Activated CD4-positive, alpha-beta memory T cell treated with anti-CD3 and anti-CD28 coated beads, Interleukin-2, amount 10 ng/mL, durations not matched to agents 7 days and 5 days (primary cell): Measurements from ENCODE around the gene ZNF282. TPM values are rescaled to one million over a fixed set of nuclear protein-coding genes. Genes with fewer than 3 reads are reported as not detected.
A peak's percentile ranks its signal among the peaks of the same experiment; 100 is the strongest.

Source experiments
- CTCF ChIA-PET: fragments of 350-600 bp; sonication (Branson Sonifier 250); formaldehyde crosslinking; loops from one replicate; lab custom pipeline; 2021; ENCODE audit warnings: antibody characterized with exemption, inconsistent platforms; lab: Charles Lee
- POLR2A ChIA-PET: fragments of 350-600 bp; sonication (Branson Sonifier 250); formaldehyde crosslinking; loops from one replicate; lab custom pipeline; 2021; ENCODE audit warnings: antibody characterized with exemption; lab: Charles Lee
- DNase-seq: peaks from one replicate; pipeline ENCODE4 v3.0.0-alpha.2; 2020
- H3K27ac Mint-ChIP-seq: one replicate; pipeline ENCODE4 v1.8.0; 2021; ENCODE audit warnings: mild to moderate bottlenecking, mixed read lengths
- H3K27me3 Mint-ChIP-seq: one replicate; pipeline ENCODE4 v1.8.0; 2021; ENCODE audit warnings: mixed read lengths
- H3K36me3 Mint-ChIP-seq: one replicate; pipeline ENCODE4 v1.8.0; 2021; ENCODE audit warnings: low read depth, mixed read lengths
- H3K4me1 Mint-ChIP-seq: one replicate; pipeline ENCODE4 v1.8.0; 2021; ENCODE audit warnings: mixed read lengths
- H3K4me3 Mint-ChIP-seq: one replicate; pipeline ENCODE4 v1.8.0; 2021; ENCODE audit warnings: mild to moderate bottlenecking, mixed read lengths
- H3K9me3 Mint-ChIP-seq: one replicate; pipeline ENCODE4 v1.8.0; 2021; ENCODE audit warnings: mixed read lengths
- total RNA-seq, 2 experiments: library from RNA; stranded (reverse); gene quantifications; one replicate each; pipeline ENCODE4 v1.2.3, GENCODE V29; 2021

ZNF282 gene
- total RNA-seq, 2 experiments from 2014 or later = 66.1 to 66.6 TPM

DNA sequence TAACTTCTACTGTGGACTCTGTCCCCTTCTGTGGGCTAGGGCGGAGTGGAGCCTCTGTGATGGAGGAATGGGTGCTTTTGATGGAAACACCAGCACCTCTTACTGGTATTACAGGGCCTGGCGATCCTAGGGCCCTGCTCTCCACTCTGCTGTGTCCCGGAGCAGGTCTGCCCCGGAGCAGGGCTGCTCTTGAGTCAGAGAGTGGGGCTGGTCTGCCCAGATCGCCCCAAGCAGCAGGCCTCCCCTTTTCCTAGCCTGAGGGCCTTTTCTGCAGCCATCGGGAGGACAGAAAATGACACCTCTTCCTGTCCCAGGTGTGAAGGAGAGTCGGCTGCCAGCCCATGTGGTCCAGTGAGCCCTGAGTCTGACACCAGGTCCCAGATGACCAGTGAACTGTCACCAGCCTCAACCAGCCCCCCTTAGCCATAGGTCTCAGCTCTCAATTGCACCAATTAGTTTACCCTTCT, 1.4 kb downstream of the ZNF282 start:
- no peaks in the 10 kb centered on the region for H3K27me3 Mint-ChIP-seq
- POLR2A ChIA-PET = interaction anchor here (1.0 to 4.2 kb wide), 7 partner anchors 14 to 214 kb away, joined by 3 to 45 read pairs (median 12); partner anchors contain the start of genes ZNF398, ZNF425 and ZNF783
- peaks cover 57% of the 10 kb centered on the region for H3K4me1 Mint-ChIP-seq
- CTCF ChIA-PET = interaction anchor here (2.1 kb wide), 1 partner anchor 10 kb away, joined by 13 read pairs; no protein-coding TSS in a partner anchor
- H3K9me3 Mint-ChIP-seq = no peaks in the 10 kb centered on the region
- peak; percentile 30 for DNase-seq
- peak overlapping the region; percentile 96 for H3K4me3 Mint-ChIP-seq
- H3K27ac Mint-ChIP-seq = peak overlapping the region; percentile 94
- H3K36me3 Mint-ChIP-seq = peaks cover 51% of the 10 kb centered on the region

GRCh38 chr7:149197675-149198074, 2.3 kb downstream of the ZNF282 start:
- H3K27ac Mint-ChIP-seq = peak overlapping the region; percentile 94

DNA sequence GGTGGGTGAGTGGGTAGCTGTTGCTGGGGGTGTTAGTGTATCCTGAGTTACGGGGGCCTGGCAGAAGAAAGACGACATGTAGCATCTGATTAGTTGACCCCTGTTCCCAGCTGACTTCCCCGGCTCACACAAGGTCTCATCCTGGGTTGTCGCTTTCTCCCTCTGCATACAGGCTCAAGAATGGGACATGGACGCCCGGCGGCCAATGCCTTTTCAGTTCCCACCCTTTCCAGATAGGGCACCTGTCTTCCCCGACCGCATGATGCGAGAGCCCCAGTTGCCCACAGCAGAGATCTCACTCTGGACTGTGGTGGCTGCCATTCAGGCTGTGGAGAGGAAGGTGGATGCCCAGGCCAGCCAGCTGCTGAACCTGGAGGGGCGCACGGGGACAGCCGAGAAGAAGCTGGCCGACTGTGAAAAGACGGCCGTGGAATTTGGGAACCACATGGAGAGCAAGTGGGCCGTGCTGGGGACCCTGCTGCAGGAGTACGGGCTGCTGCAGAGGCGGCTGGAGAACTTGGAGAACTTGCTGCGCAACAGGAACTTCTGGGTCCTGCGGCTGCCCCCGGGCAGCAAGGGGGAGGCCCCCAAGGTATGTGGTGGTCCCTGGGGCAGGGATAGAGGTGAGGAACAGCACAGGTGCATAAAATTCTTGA, 2.9 kb downstream of the ZNF282 start:
- peaks cover 62% of the 10 kb centered on the region for H3K36me3 Mint-ChIP-seq
- POLR2A ChIA-PET = interaction anchor here (1.1 to 4.2 kb wide), 3 partner anchors 50 to 72 kb away, joined by 3 to 45 read pairs (median 4); partner anchors contain the start of genes ZNF398 and ZNF425

More at GRCh38 chr7:149197675-149198074, 2.3 kb downstream of the ZNF282 start:
- no peak for DNase-seq
- ChIA-PET CTCF (no interaction called here), POLR2A (interaction anchor here (1.1 to 4.2 kb wide), 4 partner anchors 13 to 71 kb away, joined by 3 to 45 read pairs (median 18); partner anchors contain the start of genes ZNF398 and ZNF425)
- Mint-ChIP-seq H3K4me3 (peak overlapping the region; percentile 96), H3K36me3 (peaks cover 56% of the 10 kb centered on the region), H3K9me3 (no peaks in the 10 kb centered on the region), H3K27me3 (no peaks in the 10 kb centered on the region), H3K4me1 (peaks cover 60% of the 10 kb centered on the region)

GRCh38 chr7:149199234-149199995, 4.1 kb downstream of the ZNF282 start:
- DNase-seq = no peak
- peak overlapping the region; percentile 94 for H3K27ac Mint-ChIP-seq
- POLR2A ChIA-PET = interaction anchor here (1.4 to 1.9 kb wide), 2 partner anchors 12 to 52 kb away, joined by 3 to 4 read pairs; partner anchors contain the start of gene ZNF398
- H3K4me3 Mint-ChIP-seq = peak overlapping the region; percentile 96
- H3K9me3 Mint-ChIP-seq = no peaks in the 10 kb centered on the region
- H3K27me3 Mint-ChIP-seq = no peaks in the 10 kb centered on the region
- CTCF ChIA-PET = interaction anchor here (0.5 to 0.8 kb wide), 2 partner anchors 10 to 46 kb away, joined by 3 read pairs; no protein-coding TSS in a partner anchor
- peaks cover 76% of the 10 kb centered on the region for H3K4me1 Mint-ChIP-seq
- peaks cover 73% of the 10 kb centered on the region for H3K36me3 Mint-ChIP-seq

More for the DNA sequence above, 2.9 kb downstream of the ZNF282 start:
- H3K27ac Mint-ChIP-seq = peak overlapping the region; percentile 94
- DNase-seq = no peak
- no peaks in the 10 kb centered on the region for H3K27me3 Mint-ChIP-seq
- peak overlapping the region; percentile 96 for H3K4me3 Mint-ChIP-seq
- CTCF ChIA-PET = no interaction called here
- H3K4me1 Mint-ChIP-seq = peaks cover 65% of the 10 kb centered on the region
- no peaks in the 10 kb centered on the region for H3K9me3 Mint-ChIP-seq

GRCh38 chr7:149202831-149203231, 7.5 kb downstream of the ZNF282 start:
- Mint-ChIP-seq H3K27me3 (no peaks in the 10 kb centered on the region), H3K4me1 (peaks cover 87% of the 10 kb centered on the region), H3K27ac (peak overlapping the region; percentile 98), H3K36me3 (peaks cover 86% of the 10 kb centered on the region), H3K9me3 (peaks cover 4% of the 10 kb centered on the region), H3K4me3 (peak overlapping the region; percentile 52)
- POLR2A ChIA-PET = interaction anchor here (0.5 to 1.8 kb wide), 3 partner anchors 10 to 56 kb away, joined by 3 to 7 read pairs (median 4); partner anchors contain the start of gene ZNF398
- CTCF ChIA-PET = interaction anchor here (0.6 to 1.3 kb wide), 2 partner anchors 12 to 55 kb away, joined by 3 to 4 read pairs; partner anchors contain the start of gene ZNF398
- DNase-seq = peak; percentile 81

DNA sequence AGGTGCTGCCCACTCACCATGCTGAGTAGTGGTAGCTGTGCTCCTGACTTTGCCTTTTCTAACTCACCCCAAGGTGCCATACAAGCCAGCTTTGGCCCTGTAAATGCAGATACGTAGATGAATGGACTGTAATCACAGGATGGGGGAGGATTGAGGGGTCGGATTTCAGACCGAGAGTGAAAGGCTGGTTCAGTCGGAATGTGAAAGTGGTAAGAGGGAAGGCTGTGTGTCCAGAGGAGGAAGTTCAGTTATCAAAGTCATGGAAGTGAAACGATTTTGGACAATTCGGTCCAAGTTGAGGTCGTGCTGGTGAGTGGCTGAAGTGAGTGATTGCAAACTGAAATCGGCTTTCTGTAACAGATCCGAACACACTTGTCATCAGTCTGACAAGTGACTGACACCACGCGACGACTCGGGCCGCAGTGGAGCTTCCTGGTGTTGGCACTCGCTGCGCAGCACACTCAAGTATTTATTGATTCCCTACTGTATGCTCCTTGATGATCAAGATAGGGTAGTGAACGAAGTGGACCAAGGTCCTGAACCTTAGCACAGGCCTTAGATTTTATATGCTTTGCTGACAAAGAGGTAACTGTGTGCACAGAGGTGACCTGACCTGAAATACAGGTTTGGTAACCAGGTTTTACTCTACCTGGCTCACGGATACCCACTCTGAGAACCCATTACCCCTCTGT, 10.5 kb downstream of the ZNF282 start:
- peaks cover 84% of the 10 kb centered on the region for H3K4me1 Mint-ChIP-seq
- H3K36me3 Mint-ChIP-seq = peaks cover 86% of the 10 kb centered on the region
- DNase-seq = no peak
- ChIA-PET CTCF (interaction anchor here (1.6 kb wide), 1 partner anchor 10 kb away, joined by 8 read pairs; the partner anchor contains the start of gene ZNF282), POLR2A (interaction anchor here (0.8 to 2.0 kb wide), 2 partner anchors 10 to 59 kb away, joined by 3 to 9 read pairs; partner anchors contain the start of gene ZNF282)
- H3K9me3 Mint-ChIP-seq = peaks cover 4% of the 10 kb centered on the region
- H3K4me3 Mint-ChIP-seq = no peak overlapping the region
- peak overlapping the region; percentile 68 for H3K27ac Mint-ChIP-seq
- H3K27me3 Mint-ChIP-seq = no peaks in the 10 kb centered on the region

DNA sequence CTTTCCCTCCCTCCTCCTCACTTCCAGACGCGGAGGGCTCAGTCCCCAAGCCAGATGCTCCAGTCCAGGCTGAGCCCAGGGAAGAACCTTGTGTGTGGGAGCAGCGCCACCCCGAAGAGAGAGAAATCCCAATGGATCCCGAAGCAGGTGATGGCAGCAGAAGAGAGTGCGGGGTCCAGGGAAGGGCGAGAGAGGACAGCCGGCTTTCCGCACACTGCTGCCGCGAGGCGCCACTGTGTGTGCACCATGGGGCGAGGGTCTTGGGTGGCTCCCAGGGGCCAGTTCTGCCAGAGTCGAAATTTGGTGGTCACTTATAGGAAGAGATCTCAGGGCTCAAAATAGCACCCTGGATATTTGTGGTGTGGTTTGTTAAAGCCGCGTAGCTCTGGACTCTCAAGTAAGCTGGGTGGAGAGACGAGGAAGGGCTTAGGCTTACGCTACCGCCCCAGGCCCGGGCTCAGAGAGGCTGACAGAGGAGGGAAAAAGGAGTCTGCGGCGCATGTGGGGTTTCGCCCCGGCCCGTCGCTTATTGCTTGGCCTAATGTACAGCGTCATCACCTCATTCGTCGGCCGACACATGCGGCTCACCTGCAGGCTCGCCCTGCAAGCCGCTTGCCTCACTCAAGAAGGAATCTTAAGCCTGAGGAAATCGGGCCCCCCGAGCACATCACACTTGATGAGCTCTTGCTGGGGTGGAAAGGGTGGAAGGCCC, 12.1 kb downstream of the ZNF282 start:
- no peak for DNase-seq
- CTCF ChIA-PET = interaction anchor here (1.1 to 1.4 kb wide), 2 partner anchors 12 to 14 kb away, joined by 3 to 6 read pairs; partner anchors contain the start of gene ZNF282
- Mint-ChIP-seq H3K9me3 (peaks cover 4% of the 10 kb centered on the region), H3K27me3 (no peaks in the 10 kb centered on the region), H3K4me3 (no peak overlapping the region), H3K4me1 (peaks cover 80% of the 10 kb centered on the region), H3K27ac (peak overlapping the region; percentile 83), H3K36me3 (peaks cover 87% of the 10 kb centered on the region)
- POLR2A ChIA-PET = interaction anchor here (1.1 to 1.8 kb wide), 2 partner anchors 12 to 81 kb away, joined by 3 to 6 read pairs; partner anchors contain the start of gene ZNF282

DNA sequence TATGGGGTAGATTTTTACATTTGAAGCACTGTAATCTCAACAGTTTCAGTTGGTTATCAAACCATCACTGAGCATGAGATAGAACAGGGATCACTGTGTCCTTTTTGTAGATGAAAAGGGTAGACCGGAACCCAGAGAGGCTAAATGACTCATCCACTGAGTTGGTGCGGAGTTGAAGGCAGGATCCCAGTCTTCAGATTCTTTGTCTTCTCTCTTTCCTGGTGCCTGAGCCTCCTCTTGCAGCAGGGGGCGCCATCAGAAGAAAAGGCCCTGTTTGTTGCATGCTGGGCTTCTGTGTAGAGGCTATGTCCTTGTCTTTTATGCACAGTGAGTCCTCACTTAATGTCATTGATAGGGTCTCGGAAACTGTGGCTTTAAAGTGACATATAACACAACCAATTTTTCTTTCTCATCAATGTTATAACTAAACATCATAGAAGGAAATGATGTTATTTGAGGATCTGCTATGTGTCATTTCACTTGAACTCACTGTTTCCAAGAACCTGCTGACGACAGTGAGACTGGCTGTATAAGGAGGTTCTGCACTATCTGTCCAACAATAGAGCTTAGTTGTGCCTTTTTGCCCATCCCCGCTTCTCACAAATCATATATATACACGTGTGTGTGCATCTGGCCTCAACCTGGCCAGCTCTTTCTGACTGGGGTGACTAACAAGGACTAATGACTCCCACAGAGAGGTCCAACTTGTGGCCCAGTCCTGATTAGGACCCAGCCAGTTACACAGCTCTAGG, 14.3 kb downstream of the ZNF282 start:
- peaks cover 60% of the 10 kb centered on the region for H3K4me1 Mint-ChIP-seq
- H3K4me3 Mint-ChIP-seq = peak overlapping the region; percentile 28
- POLR2A ChIA-PET = interaction anchor here (0.6 to 3.6 kb wide), 6 partner anchors 14 to 222 kb away, joined by 3 to 33 read pairs (median 4); partner anchors contain the start of genes ZNF282, ZNF398 and ZNF783
- CTCF ChIA-PET = interaction anchor here (0.7 to 3.1 kb wide), 8 partner anchors 10 to 75 kb away, joined by 3 to 16 read pairs (median 4); partner anchors contain the start of genes ZNF282 and ZNF783
- H3K36me3 Mint-ChIP-seq = peaks cover 80% of the 10 kb centered on the region
- peak overlapping the region; percentile 83 for H3K27ac Mint-ChIP-seq
- H3K9me3 Mint-ChIP-seq = peaks cover 4% of the 10 kb centered on the region
- peak; percentile 90 for DNase-seq
- H3K27me3 Mint-ChIP-seq = no peaks in the 10 kb centered on the region

DNA sequence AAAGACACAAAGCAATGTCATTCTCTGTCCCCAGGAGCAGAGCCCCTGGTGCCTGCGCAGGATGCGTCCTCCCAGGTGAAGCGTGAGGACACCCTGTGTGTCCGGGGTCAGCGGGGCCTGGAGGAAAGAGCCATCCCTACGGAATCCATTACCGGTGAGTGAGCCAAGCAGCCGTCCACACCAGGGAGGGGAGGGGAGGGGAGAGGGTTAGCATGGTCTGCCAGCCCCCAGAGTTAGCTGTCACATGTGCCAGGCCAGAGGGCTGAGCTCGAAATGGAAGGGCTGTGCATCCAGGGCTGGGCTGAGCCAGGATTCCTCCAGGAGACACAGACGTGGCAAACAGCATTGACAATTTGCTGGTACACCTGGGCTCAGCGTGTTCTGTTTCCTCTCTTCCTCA, 15.2 kb downstream of the ZNF282 start:
- H3K4me3 Mint-ChIP-seq = no peak overlapping the region
- H3K27ac Mint-ChIP-seq = peak overlapping the region; percentile 83

GRCh38 chr7:149214020-149214720, 18.8 kb downstream of the ZNF282 start:
- no peaks in the 10 kb centered on the region for H3K9me3 Mint-ChIP-seq
- ChIA-PET POLR2A (interaction anchor here (0.9 to 2.0 kb wide), 3 partner anchors 15 to 25 kb away, joined by 3 to 12 read pairs (median 4); partner anchors contain the start of gene ZNF282), CTCF (interaction anchor here (0.7 to 1.5 kb wide), 2 partner anchors 19 to 268 kb away, joined by 3 read pairs; partner anchors contain the start of gene ZNF282)
- peaks cover 82% of the 10 kb centered on the region for H3K36me3 Mint-ChIP-seq
- no peaks in the 10 kb centered on the region for H3K27me3 Mint-ChIP-seq
- DNase-seq = no peak
- H3K27ac Mint-ChIP-seq = no peak overlapping the region
- no peak overlapping the region for H3K4me3 Mint-ChIP-seq
- H3K4me1 Mint-ChIP-seq = peaks cover 26% of the 10 kb centered on the region

More for the DNA sequence above, 15.2 kb downstream of the ZNF282 start:
- Mint-ChIP-seq H3K4me1 (peaks cover 58% of the 10 kb centered on the region), H3K36me3 (peaks cover 80% of the 10 kb centered on the region), H3K9me3 (peaks cover 2% of the 10 kb centered on the region), H3K27me3 (no peaks in the 10 kb centered on the region)
- CTCF ChIA-PET = interaction anchor here (0.7 to 3.1 kb wide), 7 partner anchors 11 to 74 kb away, joined by 3 to 16 read pairs (median 5); partner anchors contain the start of genes ZNF282 and ZNF783
- DNase-seq = no peak
- POLR2A ChIA-PET = interaction anchor here (0.7 to 3.6 kb wide), 6 partner anchors 11 to 222 kb away, joined by 3 to 33 read pairs (median 4); partner anchors contain the start of genes ZNF282, ZNF398 and ZNF783
